Liver (tissue), 3 donors: ENCODE data around the gene MYO15A.

ENCODE experiments used
- EGR1 ChIP-seq, 2 donors: IDR thresholded peaks; 2 replicates each; pipeline ENCODE4 v1.6.1; 2016 to 2018; ENCODE audit warnings: antibody characterized with exemption in 2 of 2, low read depth in 2 of 2
- HNF4A ChIP-seq, 2 donors: conservative IDR thresholded peaks; 2 replicates each; pipeline ENCODE4 v1.6.1; 2016; ENCODE audit warnings: antibody characterized with exemption in 2 of 2, mild to moderate bottlenecking in 2 of 2
- JUND ChIP-seq, 2 donors: IDR thresholded peaks; 2 replicates each; pipeline ENCODE4 v1.6.1; 2016; ENCODE audit warnings: antibody characterized with exemption in 2 of 2
- NR2F2 ChIP-seq: IDR thresholded peaks from 2 replicates; pipeline ENCODE4 v1.6.1; 2016; ENCODE audit warnings: antibody characterized with exemption
- RAD21 ChIP-seq, 2 donors: IDR thresholded peaks; 2 replicates each; pipeline ENCODE4 v1.6.1; 2016; ENCODE audit warnings: antibody characterized with exemption in 2 of 2, mild to moderate bottlenecking in 2 of 2
- RXRA ChIP-seq, 2 donors: IDR thresholded peaks; 2 replicates each; pipeline ENCODE4 v1.6.1; 2017 to 2018; ENCODE audit warnings: antibody characterized with exemption in 2 of 2, mild to moderate bottlenecking in 1 of 2
- TAF1 ChIP-seq: conservative IDR thresholded peaks from 2 replicates; pipeline ENCODE4 v1.6.1; 2016; ENCODE audit warnings: antibody characterized with exemption, mild to moderate bottlenecking
- TF ChIP-seq, protein P1 (sequence below): fragments of 150-350 bp; IDR thresholded peaks from 2 replicates; pipeline ENCODE4 v1.5.1; 2017; ENCODE audit warnings: improper control_type of control experiment, low read depth, low read length; ENCODE audit not compliant: missing input control
- TF ChIP-seq, protein P2 (sequence below): IDR thresholded peaks from 2 replicates; pipeline ENCODE4 v1.6.1; 2016; ENCODE audit warnings: antibody characterized with exemption, mild to moderate bottlenecking
- donor health status: healthy.
- donor health status: healthy.

DNA sequence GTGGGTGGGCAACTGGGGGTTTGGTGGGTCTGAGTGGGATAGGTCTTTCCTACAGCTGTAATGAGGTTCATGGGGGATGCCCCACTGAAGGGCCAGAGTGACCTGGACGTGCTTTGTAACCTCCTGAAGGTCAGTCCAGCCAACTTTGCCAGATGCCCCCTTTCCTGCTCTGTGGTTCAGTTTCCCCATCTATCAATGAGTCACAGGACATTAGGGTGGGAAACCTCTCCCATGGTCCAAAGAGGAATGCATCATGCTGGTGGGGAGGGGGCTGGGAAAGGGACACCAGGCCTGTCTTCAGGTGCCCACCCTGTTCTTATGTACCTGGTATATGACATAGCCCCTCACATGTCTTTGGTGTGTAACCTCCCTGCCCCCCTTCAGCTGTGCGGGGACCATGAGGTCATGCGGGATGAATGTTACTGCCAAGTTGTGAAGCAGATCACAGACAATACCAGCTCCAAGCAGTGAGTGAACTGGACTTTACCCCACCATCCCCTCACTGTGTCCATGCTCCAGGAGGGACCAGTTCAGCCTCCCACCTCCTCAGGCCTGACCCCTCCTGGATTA is 51.1 kb downstream of the MYO15A start:
- no peak for TF ChIP-seq EGR1 (IDR thresholded peaks at IDR 0.05; ENCODE audit: low read depth in 2 of 2)
- no peak for TF ChIP-seq HNF4A (conservative IDR thresholded peaks at IDR 0.05)
- TF ChIP-seq, protein P1, sequence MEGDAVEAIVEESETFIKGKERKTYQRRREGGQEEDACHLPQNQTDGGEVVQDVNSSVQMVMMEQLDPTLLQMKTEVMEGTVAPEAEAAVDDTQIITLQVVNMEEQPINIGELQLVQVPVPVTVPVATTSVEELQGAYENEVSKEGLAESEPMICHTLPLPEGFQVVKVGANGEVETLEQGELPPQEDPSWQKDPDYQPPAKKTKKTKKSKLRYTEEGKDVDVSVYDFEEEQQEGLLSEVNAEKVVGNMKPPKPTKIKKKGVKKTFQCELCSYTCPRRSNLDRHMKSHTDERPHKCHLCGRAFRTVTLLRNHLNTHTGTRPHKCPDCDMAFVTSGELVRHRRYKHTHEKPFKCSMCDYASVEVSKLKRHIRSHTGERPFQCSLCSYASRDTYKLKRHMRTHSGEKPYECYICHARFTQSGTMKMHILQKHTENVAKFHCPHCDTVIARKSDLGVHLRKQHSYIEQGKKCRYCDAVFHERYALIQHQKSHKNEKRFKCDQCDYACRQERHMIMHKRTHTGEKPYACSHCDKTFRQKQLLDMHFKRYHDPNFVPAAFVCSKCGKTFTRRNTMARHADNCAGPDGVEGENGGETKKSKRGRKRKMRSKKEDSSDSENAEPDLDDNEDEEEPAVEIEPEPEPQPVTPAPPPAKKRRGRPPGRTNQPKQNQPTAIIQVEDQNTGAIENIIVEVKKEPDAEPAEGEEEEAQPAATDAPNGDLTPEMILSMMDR, result no peak
- TF ChIP-seq JUND (IDR thresholded peaks at IDR 0.05), result no peak
- TF ChIP-seq RXRA (IDR thresholded peaks at IDR 0.05), result no peak
- TF ChIP-seq, protein P2, sequence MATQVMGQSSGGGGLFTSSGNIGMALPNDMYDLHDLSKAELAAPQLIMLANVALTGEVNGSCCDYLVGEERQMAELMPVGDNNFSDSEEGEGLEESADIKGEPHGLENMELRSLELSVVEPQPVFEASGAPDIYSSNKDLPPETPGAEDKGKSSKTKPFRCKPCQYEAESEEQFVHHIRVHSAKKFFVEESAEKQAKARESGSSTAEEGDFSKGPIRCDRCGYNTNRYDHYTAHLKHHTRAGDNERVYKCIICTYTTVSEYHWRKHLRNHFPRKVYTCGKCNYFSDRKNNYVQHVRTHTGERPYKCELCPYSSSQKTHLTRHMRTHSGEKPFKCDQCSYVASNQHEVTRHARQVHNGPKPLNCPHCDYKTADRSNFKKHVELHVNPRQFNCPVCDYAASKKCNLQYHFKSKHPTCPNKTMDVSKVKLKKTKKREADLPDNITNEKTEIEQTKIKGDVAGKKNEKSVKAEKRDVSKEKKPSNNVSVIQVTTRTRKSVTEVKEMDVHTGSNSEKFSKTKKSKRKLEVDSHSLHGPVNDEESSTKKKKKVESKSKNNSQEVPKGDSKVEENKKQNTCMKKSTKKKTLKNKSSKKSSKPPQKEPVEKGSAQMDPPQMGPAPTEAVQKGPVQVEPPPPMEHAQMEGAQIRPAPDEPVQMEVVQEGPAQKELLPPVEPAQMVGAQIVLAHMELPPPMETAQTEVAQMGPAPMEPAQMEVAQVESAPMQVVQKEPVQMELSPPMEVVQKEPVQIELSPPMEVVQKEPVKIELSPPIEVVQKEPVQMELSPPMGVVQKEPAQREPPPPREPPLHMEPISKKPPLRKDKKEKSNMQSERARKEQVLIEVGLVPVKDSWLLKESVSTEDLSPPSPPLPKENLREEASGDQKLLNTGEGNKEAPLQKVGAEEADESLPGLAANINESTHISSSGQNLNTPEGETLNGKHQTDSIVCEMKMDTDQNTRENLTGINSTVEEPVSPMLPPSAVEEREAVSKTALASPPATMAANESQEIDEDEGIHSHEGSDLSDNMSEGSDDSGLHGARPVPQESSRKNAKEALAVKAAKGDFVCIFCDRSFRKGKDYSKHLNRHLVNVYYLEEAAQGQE, result no peak
- no peak for TF ChIP-seq TAF1
- no peak for TF ChIP-seq NR2F2
- no peak for TF ChIP-seq RAD21 (IDR thresholded peaks at IDR 0.05)
